ENCODE data around the gene BPI.
"Not testable (repeated sequence)": the region's sequence is repeated elsewhere in the genome, so short reads cannot be mapped to it uniquely, and the experiment has no call there.

Gene BPI

DNA sequence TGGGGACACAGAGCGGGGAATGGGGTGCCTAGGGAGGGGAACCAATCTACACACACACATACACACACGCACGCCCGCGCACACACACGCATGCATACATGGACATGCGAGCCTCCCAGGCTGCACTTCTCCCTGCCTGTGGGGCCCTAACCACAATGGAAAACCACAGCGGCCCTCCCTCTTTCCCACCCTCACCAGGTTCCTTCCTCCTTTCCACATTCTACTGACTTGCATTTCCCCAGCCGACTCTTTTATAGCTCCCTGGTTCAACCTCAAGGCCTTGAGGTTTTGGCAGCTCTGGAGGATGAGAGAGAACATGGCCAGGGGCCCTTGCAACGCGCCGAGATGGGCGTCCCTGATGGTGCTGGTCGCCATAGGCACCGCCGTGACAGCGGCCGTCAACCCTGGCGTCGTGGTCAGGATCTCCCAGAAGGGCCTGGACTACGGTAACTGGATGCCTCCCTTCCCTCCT, at the start of gene BPI:
Gene BPI (plus strand): TSS at position 249 of the 472 bp plus-strand sequence. CDS start 68 bp downstream, at position 317.
- no peak for DNase-seq

DNA sequence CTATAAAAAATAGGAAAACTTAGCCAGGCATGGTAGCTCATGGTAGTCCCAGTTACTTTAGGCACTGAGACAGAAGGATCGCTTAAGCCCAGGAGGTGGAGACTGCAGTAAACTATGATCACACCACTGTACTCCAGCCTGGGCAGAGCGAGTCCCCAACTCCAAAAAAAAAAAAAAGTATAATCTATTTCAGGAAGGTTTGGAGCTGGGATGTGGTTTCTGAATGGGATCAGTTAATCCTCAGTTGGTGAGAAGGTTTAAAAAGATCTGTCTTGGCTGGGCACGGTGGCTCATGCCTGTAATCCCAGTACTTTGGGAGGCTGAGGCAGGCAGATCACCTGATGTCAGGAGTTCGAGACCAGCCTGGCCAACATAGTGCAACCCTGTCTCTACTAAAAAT, 49.3 kb upstream of the BPI start:
- DNase-seq: not testable (repeated sequence)

DNA sequence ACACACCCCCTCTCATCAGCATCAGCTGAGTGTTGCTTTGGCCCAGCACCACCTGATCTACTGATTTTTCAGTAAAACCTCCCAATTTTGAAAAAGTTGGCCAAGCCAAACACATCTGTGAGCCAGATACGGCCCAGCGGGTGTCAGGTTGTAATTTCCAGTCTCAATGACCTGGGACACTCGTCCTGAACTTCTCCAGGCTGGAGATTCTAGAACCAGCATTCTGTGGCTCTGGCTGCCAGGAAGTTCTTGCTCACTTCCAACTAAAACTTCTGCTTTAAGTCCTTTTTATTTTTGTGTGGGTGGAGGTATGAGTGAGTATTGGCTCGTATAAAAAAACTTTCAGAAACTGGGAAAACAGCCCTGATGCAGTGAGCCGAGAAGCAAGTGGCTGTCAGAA, 48.6 kb upstream of the BPI start:
- DNase-seq: no peak

DNA sequence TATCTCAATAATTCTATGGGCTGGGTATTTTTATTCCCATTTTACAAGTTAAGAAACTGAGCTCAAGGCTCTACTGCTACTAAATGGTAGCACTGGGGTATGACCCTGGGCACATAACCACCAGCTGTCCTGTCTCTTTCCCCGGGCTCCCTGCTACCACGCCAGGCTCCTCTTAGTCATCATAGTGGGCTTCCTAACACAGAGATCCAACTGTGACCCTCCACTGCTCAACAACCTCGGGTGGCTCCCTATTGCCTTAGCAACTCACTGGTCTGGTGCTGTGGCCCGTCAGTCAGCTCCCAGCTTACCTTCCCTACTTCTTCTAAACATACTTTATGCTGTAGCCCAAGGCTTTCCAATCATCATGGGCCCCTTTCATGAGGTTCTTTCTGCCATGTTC, 47.9 kb upstream of the BPI start:
- no peak for DNase-seq

DNA sequence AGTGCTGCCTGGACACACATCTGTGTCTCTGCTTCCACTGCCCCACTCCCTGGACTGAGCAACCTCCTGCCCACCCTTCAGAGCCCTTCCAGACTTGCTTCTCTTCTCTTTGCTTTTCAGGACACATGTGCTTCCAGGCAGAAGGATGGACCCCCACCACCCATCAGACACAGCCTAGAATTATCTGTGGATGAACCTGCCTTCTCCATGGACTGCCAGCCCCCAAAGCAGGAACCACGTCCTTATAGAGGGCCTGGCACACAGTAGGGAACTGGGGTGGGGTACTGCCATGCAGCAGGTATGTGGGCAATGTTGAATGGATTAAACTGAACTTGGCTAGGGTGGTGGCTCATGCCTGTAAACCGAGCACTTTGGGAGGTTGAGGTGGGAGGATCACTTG, 47.0 kb upstream of the BPI start:
- DNase-seq: no peak

DNA sequence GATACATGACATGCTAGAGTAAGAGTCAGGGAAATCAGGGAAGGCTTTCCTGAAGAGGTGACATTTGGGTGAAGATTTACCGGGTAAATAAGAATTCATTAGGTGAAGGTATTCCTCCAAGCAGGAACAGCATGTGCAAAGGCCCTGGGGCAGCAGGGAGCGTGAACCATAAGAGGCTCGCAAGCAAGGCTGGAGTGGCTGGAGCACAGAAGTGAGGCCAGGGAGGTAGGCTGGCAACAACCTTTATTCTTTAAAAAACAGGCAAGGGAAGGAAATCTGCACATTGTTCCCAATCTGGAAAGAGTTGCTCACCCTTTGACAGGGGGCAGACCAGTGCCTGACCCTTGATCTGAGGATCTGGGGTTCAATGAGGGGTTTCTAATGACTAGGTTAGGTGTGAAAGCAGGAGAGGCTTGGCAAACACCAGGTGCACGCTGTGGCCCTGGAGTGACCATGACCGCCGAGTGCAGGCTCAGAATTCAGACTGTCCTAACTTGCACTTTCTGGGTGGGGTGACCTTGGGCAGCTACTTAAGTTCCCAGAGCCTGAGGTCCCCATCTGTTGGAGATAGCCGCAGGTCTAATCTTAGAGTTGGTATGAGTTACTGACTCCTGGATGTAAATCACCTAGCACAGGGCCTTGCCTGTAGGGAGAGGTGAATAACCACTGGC, 45.3 kb upstream of the BPI start:
- no peak for DNase-seq

- DNase-seq: no peak
Measured at GRCh38 chr20:38260025-38260377, 44.0 kb upstream of the BPI start.

DNA sequence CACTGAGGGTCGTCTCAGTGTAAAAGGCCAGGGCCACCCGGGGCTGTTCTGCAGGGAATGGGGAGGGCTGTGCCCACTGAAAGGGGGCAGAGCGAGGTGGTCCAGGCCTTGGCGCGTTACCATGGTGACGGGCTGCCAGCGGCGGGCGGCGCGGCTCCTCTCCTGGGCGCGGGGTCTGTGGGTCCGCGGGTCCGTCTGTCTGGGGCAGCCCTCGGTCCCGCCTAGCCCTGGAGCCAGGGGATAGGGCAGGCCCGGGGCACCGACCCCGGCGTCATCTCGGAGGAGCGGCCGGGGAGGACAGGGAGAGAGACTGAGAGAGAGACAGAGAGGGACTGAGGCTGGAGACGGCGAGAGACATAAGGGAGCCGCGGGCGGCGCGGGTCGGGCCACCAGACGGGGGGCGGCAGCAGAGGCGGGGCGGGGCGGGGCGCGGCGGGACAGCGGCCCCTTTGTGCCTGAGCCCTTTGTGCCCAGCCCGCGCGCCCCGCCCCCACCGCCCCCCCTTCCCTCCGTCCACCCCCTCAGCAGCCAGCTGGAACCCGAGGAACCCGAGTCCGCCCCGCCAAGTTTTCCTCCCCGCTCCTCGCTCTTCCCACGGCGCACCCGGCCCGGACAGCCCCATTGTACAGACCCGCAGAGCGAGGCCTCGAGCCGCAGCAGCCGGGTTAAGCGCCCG, 43.4 kb upstream of the BPI start, which contains the start of gene KIAA1755:
Gene KIAA1755 (minus strand): TSS at position 358 of the 676 bp plus-strand sequence. CDS start 235 bp downstream, at position 123.
- no peak for DNase-seq

DNA sequence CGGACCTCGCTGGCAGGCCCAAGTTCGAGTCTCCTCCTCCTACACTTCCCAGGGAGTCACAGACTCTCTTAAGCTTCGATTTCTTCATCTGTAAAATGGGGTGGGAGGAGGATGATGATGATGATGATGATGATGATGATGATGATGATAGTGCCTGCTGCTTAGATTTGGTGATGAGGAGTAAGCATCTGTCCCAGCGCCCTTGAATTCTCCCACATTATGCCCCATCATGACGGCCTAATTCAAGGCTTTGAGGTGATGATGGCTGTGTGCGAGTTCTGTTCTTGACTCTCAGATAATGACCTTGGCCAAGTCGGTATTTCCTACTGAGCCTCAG, 42.9 kb upstream of the BPI start:
- no peak for DNase-seq

GRCh38 chr20:38262931-38263330, 41.0 kb upstream of the BPI start:
- no peak for DNase-seq

- DNase-seq: no peak
Measured at GRCh38 chr20:38266426-38266825, 37.5 kb upstream of the BPI start.

GRCh38 chr20:38267296-38267695, 36.7 kb upstream of the BPI start:
- no peak for DNase-seq

GRCh38 chr20:38267901-38268514, 35.9 kb upstream of the BPI start:
- DNase-seq: no peak

- no peak for DNase-seq
Measured at GRCh38 chr20:38269040-38269439, 34.9 kb upstream of the BPI start.

- DNase-seq: no peak
Measured at GRCh38 chr20:38269715-38270114, 34.2 kb upstream of the BPI start.

- no peak for DNase-seq
Measured at GRCh38 chr20:38270869-38271605, 32.9 kb upstream of the BPI start.

- DNase-seq: no peak
Measured at GRCh38 chr20:38271608-38272120, 32.3 kb upstream of the BPI start.

DNA sequence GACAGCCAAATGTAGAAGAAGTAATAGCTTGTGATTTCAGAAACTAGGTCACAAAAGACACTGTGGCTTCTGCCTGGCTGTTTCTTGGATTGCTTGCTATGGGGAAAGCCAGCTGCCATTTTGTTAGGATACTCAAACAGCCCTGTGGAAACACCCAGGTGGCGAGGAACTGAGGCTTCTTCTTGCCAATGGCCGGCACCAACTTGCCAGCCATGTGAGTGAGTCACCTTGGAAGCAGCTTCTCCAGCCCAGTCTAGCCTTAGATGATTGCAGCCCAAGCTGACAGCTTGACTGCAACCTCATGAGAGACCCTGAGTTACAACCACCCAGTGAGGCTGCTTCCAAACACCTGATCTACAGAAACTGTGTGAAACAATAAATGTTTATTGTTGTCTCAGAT, 31.6 kb upstream of the BPI start:
- no peak for DNase-seq

DNA sequence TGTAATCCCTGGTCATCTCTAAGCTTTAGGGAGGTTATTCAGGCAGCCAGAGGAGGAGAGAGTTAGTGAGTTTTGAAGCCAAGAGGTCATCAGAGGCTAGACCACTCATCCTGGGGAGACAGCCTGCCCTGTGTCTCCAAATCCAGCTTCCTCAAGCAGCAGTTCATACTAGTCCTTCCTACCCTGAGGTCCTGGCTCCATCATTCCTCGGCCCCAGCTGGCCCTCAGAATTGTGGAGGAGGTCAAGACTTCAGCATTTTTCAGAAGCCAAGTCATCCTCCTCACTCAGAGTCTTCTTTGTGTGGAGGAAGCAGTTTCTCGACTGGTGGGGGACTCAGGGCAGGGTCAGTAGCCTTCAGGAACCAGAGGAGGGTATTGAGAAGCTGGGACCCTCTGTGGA, 31.0 kb upstream of the BPI start:
- DNase-seq: no peak

DNA sequence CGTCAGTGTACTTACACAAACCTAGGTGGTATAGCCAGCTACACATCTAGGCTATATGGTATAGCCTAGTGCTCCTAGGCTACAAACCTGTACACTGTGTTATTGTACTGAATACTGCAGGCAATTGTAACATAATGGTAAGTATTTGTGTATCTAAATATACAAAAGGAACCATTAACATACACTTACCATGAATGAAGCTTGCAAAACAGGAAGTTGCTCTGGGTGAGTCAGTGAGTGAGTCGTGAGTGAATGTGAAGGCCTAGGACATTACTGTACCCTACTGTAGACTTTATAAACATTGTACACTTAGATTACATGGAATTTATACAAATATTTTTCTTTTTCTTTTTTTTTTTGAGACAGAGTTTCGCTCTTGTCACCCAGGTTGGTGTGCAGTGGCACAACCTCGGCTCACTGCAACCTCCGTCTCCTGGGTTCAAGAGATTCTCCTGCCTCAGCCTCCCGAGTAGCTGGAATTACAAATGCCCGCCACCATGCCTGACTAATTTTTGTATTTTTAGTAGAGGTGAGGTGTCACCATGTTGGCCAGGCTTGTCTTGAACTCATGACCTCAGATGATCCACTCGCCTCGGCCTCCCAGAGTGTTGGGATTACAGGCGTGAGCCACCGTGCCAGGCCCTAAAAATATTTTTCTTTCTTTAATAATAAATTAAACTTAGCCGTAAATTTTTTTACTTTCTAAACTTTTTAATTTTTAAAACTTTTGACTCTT, 28.0 kb upstream of the BPI start:
- no peak for DNase-seq

DNA sequence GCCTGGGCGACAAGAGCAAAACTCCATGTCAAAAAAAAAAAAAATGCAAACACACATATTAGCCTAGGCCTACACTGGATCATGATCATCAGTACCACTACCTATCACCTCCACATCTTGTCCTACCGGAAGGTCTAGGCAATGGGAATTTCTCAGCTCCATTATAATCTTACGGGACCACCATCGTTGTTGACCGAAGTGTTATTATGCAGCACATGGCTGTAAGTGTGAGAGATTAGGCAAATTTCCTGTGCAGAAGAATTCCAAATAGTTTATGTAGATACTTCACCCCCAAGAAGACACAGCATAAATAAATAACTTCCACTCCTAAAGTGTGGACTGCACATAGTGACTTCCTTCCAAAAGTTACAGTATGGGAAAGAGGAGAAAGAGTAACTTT, 26.7 kb upstream of the BPI start:
- no peak for DNase-seq

- DNase-seq: no peak
Measured at GRCh38 chr20:38277691-38278090, 26.3 kb upstream of the BPI start.

DNA sequence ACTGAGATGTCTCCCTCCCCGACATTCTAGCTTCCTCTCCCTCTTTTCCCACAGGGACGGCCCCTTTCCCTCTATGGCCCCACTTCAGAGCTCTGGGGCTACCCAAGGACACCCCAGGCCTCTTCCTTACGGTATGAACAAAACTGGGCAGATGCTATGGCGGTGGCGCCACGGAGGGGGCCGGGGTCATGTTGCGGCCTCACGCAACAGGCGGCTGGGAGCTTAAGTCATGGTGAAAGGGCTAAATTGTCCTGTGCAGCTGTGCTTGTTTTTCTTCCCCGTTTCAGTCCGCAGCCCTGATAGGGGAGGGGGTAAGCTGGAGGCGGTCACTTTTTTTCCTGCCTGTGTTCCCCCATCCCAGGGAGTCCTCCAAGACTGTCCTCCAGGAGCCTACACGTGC, 25.8 kb upstream of the BPI start:
- no peak for DNase-seq

Data from activated CD8-positive, alpha-beta memory T cell treated with anti-CD3 and anti-CD28 coated beads, Interleukin-2, amount 50 U/mL, for 4 hours (primary cell).